ENCODE results near the gene NOTCH1. TPM values are rescaled to one million over a fixed set of nuclear protein-coding genes. Genes with fewer than 3 reads are reported as not detected.

NOTCH1 gene
- total RNA-seq, 4 donors from 2014 or later, result 31.1 to 72.1 (median 44.0) TPM

GRCh38 chr9:136536721-136537241 is 9.1 kb downstream of the NOTCH1 start:
- 100% methylated on average over 2 of the region's 16 CpGs; no CpG with 5 or more reads in 1 of the 2 donors for WGBS, 2 donors (ENCODE audit: low coverage in 1 of 2)
- peaks cover 0 to 97% (median 58%) of the 10 kb centered on the region in 3 donors for H3K4me1 ChIP-seq
- TF ChIP-seq POLR2AphosphoS5 (IDR thresholded peaks at IDR 0.05) (no peak), CTCF (IDR thresholded peaks at IDR 0.05) (no peak), POLR2A (IDR thresholded peaks at IDR 0.05) (no peak), EP300 (IDR thresholded peaks at IDR 0.05) (no peak)

GRCh38 chr9:136536051-136536720 is 9.7 kb downstream of the NOTCH1 start:
- no peaks in the 10 kb centered on the region for H3K9me3 ChIP-seq
- peaks cover 0 to 38% of the 10 kb centered on the region in 2 donors for H3K36me3 ChIP-seq
- no peak overlapping the region for H3K27ac ChIP-seq
- WGBS, 2 donors (ENCODE audit: low coverage in 1 of 2), result no CpG with 5 or more reads among the region's 20 CpGs
- H3K27me3 ChIP-seq, result no peaks in the 10 kb centered on the region
- no peak overlapping the region for H3K4me3 ChIP-seq
- TF ChIP-seq POLR2AphosphoS5 (IDR thresholded peaks at IDR 0.05), result no peak
- TF ChIP-seq EP300 (IDR thresholded peaks at IDR 0.05), result no peak
- TF ChIP-seq POLR2A (IDR thresholded peaks at IDR 0.05), result no peak
- no peak for TF ChIP-seq CTCF (IDR thresholded peaks at IDR 0.05)
- ATAC-seq, result no peak
- peaks cover 0 to 97% (median 60%) of the 10 kb centered on the region in 3 donors for H3K4me1 ChIP-seq

More at GRCh38 chr9:136536721-136537241, 9.1 kb downstream of the NOTCH1 start:
- no peak overlapping the region for H3K27ac ChIP-seq
- no peak for ATAC-seq
- H3K27me3 ChIP-seq, result no peaks in the 10 kb centered on the region
- no peak overlapping the region for H3K4me3 ChIP-seq
- peaks cover 0 to 44% of the 10 kb centered on the region in 2 donors for H3K36me3 ChIP-seq
- H3K9me3 ChIP-seq, result no peaks in the 10 kb centered on the region

GRCh38 chr9:136535070-136535469 is 10.8 kb downstream of the NOTCH1 start:
- peaks cover 0 to 38% of the 10 kb centered on the region in 2 donors for H3K36me3 ChIP-seq
- TF ChIP-seq EP300 (IDR thresholded peaks at IDR 0.05) (no peak), POLR2AphosphoS5 (IDR thresholded peaks at IDR 0.05) (no peak), POLR2A (IDR thresholded peaks at IDR 0.05) (no peak), CTCF (IDR thresholded peaks at IDR 0.05) (no peak)
- peaks cover 0 to 97% (median 61%) of the 10 kb centered on the region in 3 donors for H3K4me1 ChIP-seq
- H3K4me3 ChIP-seq, result no peak overlapping the region
- WGBS, 2 donors (ENCODE audit: low coverage in 1 of 2), result no CpG with 5 or more reads among the region's 14 CpGs
- no peaks in the 10 kb centered on the region for H3K27me3 ChIP-seq
- H3K9me3 ChIP-seq, result no peaks in the 10 kb centered on the region
- ATAC-seq, result no peak
- no peak overlapping the region for H3K27ac ChIP-seq

- no peak for ATAC-seq
- no CpG with 5 or more reads among the region's 18 CpGs for WGBS, 2 donors (ENCODE audit: low coverage in 1 of 2)
- peaks cover 0 to 97% (median 63%) of the 10 kb centered on the region in 3 donors for H3K4me1 ChIP-seq
Measured at GRCh38 chr9:136534366-136534765, 11.5 kb downstream of the NOTCH1 start.

More at GRCh38 chr9:136534366-136534765, 11.5 kb downstream of the NOTCH1 start:
- peak overlapping the region in 3 of 4 donors; percentile 32 to 38 (median 33) for H3K27ac ChIP-seq
- TF ChIP-seq POLR2AphosphoS5 (IDR thresholded peaks at IDR 0.05) (no peak), CTCF (IDR thresholded peaks at IDR 0.05) (no peak), POLR2A (IDR thresholded peaks at IDR 0.05) (no peak), EP300 (IDR thresholded peaks at IDR 0.05) (no peak)
- H3K36me3 ChIP-seq, result peaks cover 0 to 38% of the 10 kb centered on the region in 2 donors
- H3K27me3 ChIP-seq, result no peaks in the 10 kb centered on the region
- no peaks in the 10 kb centered on the region for H3K9me3 ChIP-seq
- no peak overlapping the region for H3K4me3 ChIP-seq

Data from gastroesophageal sphincter (tissue), 4 donors.